OCI-LY3 (cell line): Measurements from ENCODE around the gene FAM114A2.

ENCODE experiments used
- H2AFZ ChIP-seq: fragments of 200-600, 300-600 bp; shearing (Covaris generic); 2 replicates; pipeline ENCODE4 v1.6.0; 2014; ENCODE audit warnings: antibody characterized with exemption, low read depth, low read length
- H3K27ac ChIP-seq: fragments of 200-600, 300-600 bp; sonication (generic); 2 replicates; pipeline ENCODE4 v1.5.1; 2014; ENCODE audit warnings: mild to moderate bottlenecking, low read length, moderate library complexity, mixed read lengths
- H3K27me3 ChIP-seq: fragments of 200-600, 300-600 bp; sonication (generic); 2 replicates; pipeline ENCODE4 v1.6.1; 2014; ENCODE audit warnings: low read depth, low read length, mixed read lengths
- H3K36me3 ChIP-seq: fragments of 200-600, 300-600 bp; sonication (generic); replicated peaks from 2 replicates; pipeline ENCODE3; 2014; ENCODE audit warnings: low read depth, low read length, mixed read lengths
- H3K4me1 ChIP-seq: fragments of 300-600, 200-600 bp; sonication (generic); 2 replicates; pipeline ENCODE4 v1.6.1; 2014; ENCODE audit warnings: low read length, mixed read lengths
- H3K4me2 ChIP-seq: fragments of 200-600, 300-600 bp; sonication (generic); 2 replicates; pipeline ENCODE4 v1.6.1; 2014; ENCODE audit warnings: low read length, mixed read lengths
- H3K4me3 ChIP-seq: fragments of 300-600, 200-600 bp; sonication (generic); 2 replicates; pipeline ENCODE4 v1.5.1; 2014; ENCODE audit warnings: antibody characterized with exemption, mild to moderate bottlenecking, low read length, moderate library complexity
- H3K79me2 ChIP-seq: fragments of 300-600, 200-600 bp; shearing (Covaris generic); 2 replicates; pipeline ENCODE4 v1.6.1; 2014; ENCODE audit warnings: mild to moderate bottlenecking, low read length, mixed read lengths
- H3K9ac ChIP-seq: fragments of 300-600, 200-600 bp; shearing (Covaris generic); 2 replicates; pipeline ENCODE4 v1.6.0; 2014; ENCODE audit warnings: mild to moderate bottlenecking, low read length, moderate library complexity
- H3K9me3 ChIP-seq: fragments of 200-600, 300-600 bp; shearing (Covaris generic); 2 replicates; pipeline ENCODE4 v1.6.1; 2014; ENCODE audit warnings: low read length, mixed read lengths; ENCODE audit not compliant: insufficient read depth
- H4K20me1 ChIP-seq: fragments of 200-600, 300-600 bp; sonication (generic); 2 replicates; pipeline ENCODE4 v1.6.1; 2016; ENCODE audit warnings: low read length, mixed read lengths; ENCODE audit not compliant: insufficient read depth
- CTCF ChIP-seq: fragments of 200-600, 300-600 bp; sonication (generic); IDR thresholded peaks from 2 replicates; pipeline ENCODE4 v1.5.1; 2014; ENCODE audit warnings: antibody characterized with exemption, low read length, low read depth
- EZH2phosphoT487 ChIP-seq: fragments of 200-600 bp; shearing (Covaris generic); IDR thresholded peaks from 2 replicates; pipeline ENCODE4 v1.6.1; 2018; ENCODE audit warnings: antibody characterized with exemption, mixed run types, low read depth

Gene FAM114A2

DNA sequence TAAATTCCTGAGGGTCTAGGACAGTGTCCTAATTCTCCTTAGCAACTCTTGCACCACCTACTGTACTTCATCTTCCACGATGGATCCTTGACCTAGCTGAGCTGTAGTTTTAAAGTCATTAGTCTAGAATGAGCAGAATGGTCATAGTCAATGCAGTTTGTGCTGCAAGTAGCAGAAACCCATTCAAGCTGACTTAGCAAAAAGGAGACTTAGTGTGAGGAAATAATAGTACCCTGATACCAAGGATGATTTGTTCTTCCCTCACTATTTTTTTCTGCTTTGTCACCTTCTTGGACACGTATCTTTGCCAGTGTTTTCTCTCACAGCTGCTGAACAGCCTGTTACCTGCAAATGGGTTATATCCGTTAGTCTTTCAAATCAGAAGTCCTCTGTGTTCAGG, 5.4 kb upstream of the FAM114A2 start:
- peaks cover 5% of the 10 kb centered on the region for H3K4me1 ChIP-seq
- H3K9ac ChIP-seq, result no peak overlapping the region
- no peak overlapping the region for H3K27ac ChIP-seq
- no peak overlapping the region for H2AFZ ChIP-seq
- TF ChIP-seq EZH2phosphoT487 (no peak), CTCF (no peak)
- H3K27me3 ChIP-seq, result no peaks in the 10 kb centered on the region
- H3K4me2 ChIP-seq, result no peak overlapping the region
- H4K20me1 ChIP-seq, result no peaks in the 10 kb centered on the region; the same call in 1 of the 2 replicates
- H3K79me2 ChIP-seq, result peaks cover 22% of the 10 kb centered on the region
- no peak overlapping the region for H3K4me3 ChIP-seq
- H3K36me3 ChIP-seq, result no peaks in the 10 kb centered on the region
- no peaks in the 10 kb centered on the region for H3K9me3 ChIP-seq

GRCh38 chr5:154042766-154043165, 4.1 kb upstream of the FAM114A2 start:
- Histone ChIP-seq H4K20me1 (no peaks in the 10 kb centered on the region; the same call in 1 of the 2 replicates), H3K4me3 (no peak overlapping the region), H3K27ac (no peak overlapping the region), H3K27me3 (no peaks in the 10 kb centered on the region), H3K9me3 (no peaks in the 10 kb centered on the region), H2AFZ (no peak overlapping the region), H3K4me1 (peaks cover 6% of the 10 kb centered on the region), H3K4me2 (no peak overlapping the region), H3K79me2 (peaks cover 27% of the 10 kb centered on the region), H3K9ac (no peak overlapping the region), H3K36me3 (no peaks in the 10 kb centered on the region)
- TF ChIP-seq EZH2phosphoT487 (no peak), CTCF (no peak)

- Histone ChIP-seq H3K27me3 (no peaks in the 10 kb centered on the region), H3K4me3 (peak overlapping the region; percentile 90), H3K9ac (peak overlapping the region; percentile 78), H3K4me2 (peak overlapping the region; percentile 94), H2AFZ (peak overlapping the region; percentile 36), H3K9me3 (no peaks in the 10 kb centered on the region), H3K36me3 (no peaks in the 10 kb centered on the region), H3K27ac (no peak overlapping the region), H3K4me1 (peaks cover 8% of the 10 kb centered on the region), H3K79me2 (peaks cover 27% of the 10 kb centered on the region), H4K20me1 (no peaks in the 10 kb centered on the region)
- no peak for TF ChIP-seq CTCF
- no peak for TF ChIP-seq EZH2phosphoT487
Measured at GRCh38 chr5:154039458-154039829, 734 bp upstream of the FAM114A2 start.

DNA sequence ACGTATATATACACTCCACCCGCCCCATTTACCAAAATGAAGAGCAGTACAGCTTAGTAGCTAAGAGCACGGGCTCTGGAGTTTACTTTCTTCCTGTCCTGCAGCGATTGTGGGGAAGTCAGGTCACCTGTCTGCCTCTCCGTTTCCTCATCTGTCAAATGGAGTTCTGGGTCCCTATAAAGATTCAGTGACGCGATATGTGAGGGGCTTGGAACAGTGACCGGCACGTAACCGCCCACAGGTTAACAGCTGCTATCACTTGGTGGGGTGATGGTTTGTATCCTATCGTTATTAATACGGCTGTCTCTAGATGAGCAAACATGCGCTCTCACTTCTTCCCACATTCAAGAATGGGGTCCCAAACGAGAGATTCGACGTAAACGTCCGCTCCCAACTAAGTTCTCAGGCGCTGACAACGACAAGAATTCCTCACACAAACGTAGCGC, 426 bp downstream of the FAM114A2 start:
- Histone ChIP-seq H3K4me1 (peaks cover 8% of the 10 kb centered on the region), H3K27me3 (no peaks in the 10 kb centered on the region), H3K36me3 (no peaks in the 10 kb centered on the region), H3K4me2 (peak overlapping the region; percentile 89), H2AFZ (peak overlapping the region; percentile 48), H3K4me3 (peak overlapping the region; percentile 90), H4K20me1 (no peaks in the 10 kb centered on the region), H3K79me2 (peaks cover 25% of the 10 kb centered on the region), H3K9me3 (no peaks in the 10 kb centered on the region), H3K27ac (peak overlapping the region; percentile 75), H3K9ac (peak overlapping the region; percentile 78)
- TF ChIP-seq EZH2phosphoT487 (no peak), CTCF (no peak)
